ENCODE results near the gene CAMK2N1.

The CAMK2N1 gene

GRCh38 chr1:20530306-20530705, 44.3 kb upstream of the CAMK2N1 start:
- no peak for ATAC-seq

GRCh38 chr1:20528221-20528620, 42.2 kb upstream of the CAMK2N1 start:
- no peak for ATAC-seq
- TF ChIP-seq TCF4 (CRISPR knock-in tag; IDR thresholded peaks at IDR 0.05; ENCODE audit: borderline replicate concordance) (no peak), CSDC2 (CRISPR knock-in tag; IDR thresholded peaks at IDR 0.05) (no peak), PPARA (CRISPR knock-in tag; IDR thresholded peaks at IDR 0.05; ENCODE audit: borderline replicate concordance) (no peak), OSR1 (CRISPR knock-in tag; IDR thresholded peaks at IDR 0.05) (no peak), ZNF565 (CRISPR knock-in tag; conservative IDR thresholded peaks at IDR 0.05; ENCODE audit: low read depth) (no peak), TOX (CRISPR knock-in tag; IDR thresholded peaks at IDR 0.05; ENCODE audit: borderline replicate concordance) (no peak), ZNF70 (CRISPR knock-in tag; IDR thresholded peaks at IDR 0.05) (no peak), GLIS3 (CRISPR knock-in tag; IDR thresholded peaks at IDR 0.05) (no peak), RARB (CRISPR knock-in tag; IDR thresholded peaks at IDR 0.05) (no peak), ZNF8 (CRISPR knock-in tag; IDR thresholded peaks at IDR 0.05) (no peak)
- TF ChIP-seq, protein P1, sequence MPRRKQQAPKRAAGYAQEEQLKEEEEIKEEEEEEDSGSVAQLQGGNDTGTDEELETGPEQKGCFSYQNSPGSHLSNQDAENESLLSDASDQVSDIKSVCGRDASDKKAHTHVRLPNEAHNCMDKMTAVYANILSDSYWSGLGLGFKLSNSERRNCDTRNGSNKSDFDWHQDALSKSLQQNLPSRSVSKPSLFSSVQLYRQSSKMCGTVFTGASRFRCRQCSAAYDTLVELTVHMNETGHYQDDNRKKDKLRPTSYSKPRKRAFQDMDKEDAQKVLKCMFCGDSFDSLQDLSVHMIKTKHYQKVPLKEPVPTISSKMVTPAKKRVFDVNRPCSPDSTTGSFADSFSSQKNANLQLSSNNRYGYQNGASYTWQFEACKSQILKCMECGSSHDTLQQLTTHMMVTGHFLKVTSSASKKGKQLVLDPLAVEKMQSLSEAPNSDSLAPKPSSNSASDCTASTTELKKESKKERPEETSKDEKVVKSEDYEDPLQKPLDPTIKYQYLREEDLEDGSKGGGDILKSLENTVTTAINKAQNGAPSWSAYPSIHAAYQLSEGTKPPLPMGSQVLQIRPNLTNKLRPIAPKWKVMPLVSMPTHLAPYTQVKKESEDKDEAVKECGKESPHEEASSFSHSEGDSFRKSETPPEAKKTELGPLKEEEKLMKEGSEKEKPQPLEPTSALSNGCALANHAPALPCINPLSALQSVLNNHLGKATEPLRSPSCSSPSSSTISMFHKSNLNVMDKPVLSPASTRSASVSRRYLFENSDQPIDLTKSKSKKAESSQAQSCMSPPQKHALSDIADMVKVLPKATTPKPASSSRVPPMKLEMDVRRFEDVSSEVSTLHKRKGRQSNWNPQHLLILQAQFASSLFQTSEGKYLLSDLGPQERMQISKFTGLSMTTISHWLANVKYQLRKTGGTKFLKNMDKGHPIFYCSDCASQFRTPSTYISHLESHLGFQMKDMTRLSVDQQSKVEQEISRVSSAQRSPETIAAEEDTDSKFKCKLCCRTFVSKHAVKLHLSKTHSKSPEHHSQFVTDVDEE (CRISPR knock-in tag; IDR thresholded peaks at IDR 0.05), result no peak

More at GRCh38 chr1:20530306-20530705, 44.3 kb upstream of the CAMK2N1 start:
- TF ChIP-seq PATZ1 (CRISPR knock-in tag; IDR thresholded peaks at IDR 0.05; ENCODE audit: borderline replicate concordance), result no peak
- TF ChIP-seq ZFP30 (CRISPR knock-in tag; IDR thresholded peaks at IDR 0.05), result no peak
- TF ChIP-seq ZNF8 (CRISPR knock-in tag; IDR thresholded peaks at IDR 0.05), result no peak
- TF ChIP-seq PPARA (CRISPR knock-in tag; IDR thresholded peaks at IDR 0.05; ENCODE audit: borderline replicate concordance), result no peak
- TF ChIP-seq, protein P1 (CRISPR knock-in tag; IDR thresholded peaks at IDR 0.05), result no peak
- TF ChIP-seq TCF4 (CRISPR knock-in tag; IDR thresholded peaks at IDR 0.05; ENCODE audit: borderline replicate concordance), result no peak
- TF ChIP-seq ZC3H10 (CRISPR knock-in tag; IDR thresholded peaks at IDR 0.05), result no peak
- no peak for TF ChIP-seq ZNF70 (CRISPR knock-in tag; IDR thresholded peaks at IDR 0.05)
- TF ChIP-seq GLIS3 (CRISPR knock-in tag; IDR thresholded peaks at IDR 0.05), result no peak
- no peak for TF ChIP-seq ZFP3 (CRISPR knock-in tag; IDR thresholded peaks at IDR 0.05)

- ATAC-seq, result no peak
- TF ChIP-seq CSDC2 (CRISPR knock-in tag; IDR thresholded peaks at IDR 0.05) (no peak), ZNF70 (CRISPR knock-in tag; IDR thresholded peaks at IDR 0.05) (no peak), ZFP30 (CRISPR knock-in tag; IDR thresholded peaks at IDR 0.05) (no peak), ZNF8 (CRISPR knock-in tag; IDR thresholded peaks at IDR 0.05) (no peak), GLIS3 (CRISPR knock-in tag; IDR thresholded peaks at IDR 0.05) (no peak), ZC3H10 (CRISPR knock-in tag; IDR thresholded peaks at IDR 0.05) (no peak), CREB5 (CRISPR knock-in tag; IDR thresholded peaks at IDR 0.05; ENCODE audit: low read depth) (no peak), ZFP3 (CRISPR knock-in tag; IDR thresholded peaks at IDR 0.05) (no peak), TCF4 (CRISPR knock-in tag; IDR thresholded peaks at IDR 0.05; ENCODE audit: borderline replicate concordance) (no peak), ARNTL (CRISPR knock-in tag; IDR thresholded peaks at IDR 0.05; ENCODE audit: borderline replicate concordance, low read depth) (no peak), RARB (CRISPR knock-in tag; IDR thresholded peaks at IDR 0.05) (no peak), SNAI2 (CRISPR knock-in tag; IDR thresholded peaks at IDR 0.05) (no peak)
- TF ChIP-seq, protein P1 (CRISPR knock-in tag; IDR thresholded peaks at IDR 0.05), result no peak
Measured at GRCh38 chr1:20526267-20526666, 40.3 kb upstream of the CAMK2N1 start.

Measured in SK-N-SH treated with all-trans-retinoic acid at 6 μM for 48 hours (cell line).